ENCODE measurements around the gene SAYSD1. TPM values are rescaled to one million over a fixed set of nuclear protein-coding genes. Genes with fewer than 3 reads are reported as not detected.

Gene SAYSD1
- total and polyA plus RNA-seq, 2 of the 8 experiments (the other 6 are each of a cell fraction or from before 2014, with no cell fraction given) = 6.7 to 7.9 TPM

- H4K91ac ChIP-seq (replicated peaks; ENCODE audit: insufficient read length, low read length) = no peak overlapping the region
- peaks cover 0 to 2% of the 10 kb centered on the region in 2 experiments for H4K20me1 ChIP-seq (replicated peaks in 1 of 2; ENCODE audit: control insufficient read depth in 1 of 2, insufficient read depth in 2 of 2, low read length in 2 of 2)
- FAIRE-seq = no peak
- no peak overlapping the region for H3K56ac ChIP-seq (replicated peaks; ENCODE audit: insufficient read length, low read depth, low read length)
- H3K36me3 ChIP-seq (ENCODE audit: control insufficient read depth in 2 of 4, insufficient read depth in 4 of 4, low read length in 3 of 4) = peaks cover 0 to 3% (median 2%) of the 10 kb centered on the region in 4 experiments; a peak in 2 of 8 replicates
- H2AK5ac ChIP-seq (ENCODE audit: low read depth, low read length) = no peak overlapping the region
- no peaks in the 10 kb centered on the region for H3K79me2 ChIP-seq (ENCODE audit: control insufficient read depth in 1 of 2, insufficient read depth in 2 of 2, low read length in 2 of 2)
- H2BK20ac ChIP-seq (ENCODE audit: low read length) = no peak overlapping the region
- no peak for DNase-seq (ENCODE audit: low read depth in 1 of 2, low spot score in 2 of 2)
- no peak overlapping the region for H4K5ac ChIP-seq (ENCODE audit: insufficient read length, low read depth, low read length)
- 78% methylated on average over 6 of the region's 6 CpGs; no CpG with 5 or more reads in 1 of the 2 experiments for WGBS, 2 experiments (ENCODE audit: extremely low coverage in 1 of 2, insufficient coverage in 1 of 2, insufficient read length in 1 of 2, insufficient replicate concordance in 2 of 2, low coverage in 1 of 2, low lambda C conversion rate in 2 of 2, missing lambda C conversion rate in 1 of 2)
- no peaks in the 10 kb centered on the region; the same call in 1 of the 2 replicates for H3K23me2 ChIP-seq (ENCODE audit: low read depth, low read length)
- CTCF ChIA-PET (ENCODE audit: partially characterized antibody) = interaction anchor here (0.6 to 5.1 kb wide), 6 partner anchors 29 to 46 kb away, joined by 3 to 28 read pairs (median 3); no protein-coding TSS in a partner anchor
- no peak overlapping the region for H2BK12ac ChIP-seq (ENCODE audit: low read depth, low read length)
- no peak overlapping the region for H3K23ac ChIP-seq (ENCODE audit: insufficient read length)
- H3K4me2 ChIP-seq (ENCODE audit: insufficient read depth in 1 of 2, low read depth in 2 of 2, low read length in 2 of 2) = no peak overlapping the region
- no peak overlapping the region for H3K4me3 ChIP-seq (ENCODE audit: extremely low read depth in 1 of 4, insufficient read depth in 2 of 4, low read depth in 3 of 4, low read length in 4 of 4)
- no peak overlapping the region for H3K9ac ChIP-seq (replicated peaks in 1 of 4; ENCODE audit: extremely low read depth in 1 of 4, low read depth in 3 of 4, low read length in 3 of 4)
- no peak overlapping the region for H3K14ac ChIP-seq (ENCODE audit: insufficient read length)
- H3K27me3 ChIP-seq (replicated peaks in 1 of 4; ENCODE audit: control insufficient read depth in 3 of 4, extremely low read depth in 1 of 4, insufficient read depth in 3 of 4, low read length in 3 of 4) = no peaks in the 10 kb centered on the region
- H3K18ac ChIP-seq (ENCODE audit: extremely low read depth, low read length) = no peak overlapping the region
- no peak overlapping the region for H2BK15ac ChIP-seq (ENCODE audit: low read length)
- H2BK5ac ChIP-seq (ENCODE audit: low read depth, low read length) = no peak overlapping the region
- H2AFZ ChIP-seq (ENCODE audit: low read length) = no peak overlapping the region
- H3K79me1 ChIP-seq (ENCODE audit: low read depth, low read length) = no peaks in the 10 kb centered on the region
- 0 out of 2 replicates have a peak overlapping the region, but pooled peaks have one; percentile 3 for H4K8ac ChIP-seq (ENCODE audit: extremely low read depth, insufficient read depth, low read length)
- H3K4me1 ChIP-seq (replicated peaks in 1 of 4; ENCODE audit: control insufficient read depth in 3 of 4, insufficient read depth in 4 of 4, low read length in 3 of 4) = peaks cover 0 to 13% (median under 1%) of the 10 kb centered on the region in 4 experiments; a peak in 4 of 7 replicates
- H3K27ac ChIP-seq (ENCODE audit: low read depth, low read length) = no peak overlapping the region
- no peak overlapping the region for H3K4ac ChIP-seq (replicated peaks; ENCODE audit: insufficient read length, low read depth, low read length)
- H2BK120ac ChIP-seq (replicated peaks; ENCODE audit: low read depth, low read length) = no peak overlapping the region
- POLR2A ChIA-PET (ENCODE audit: partially characterized antibody) = interaction anchor here (0.6 to 1.5 kb wide), 2 partner anchors 18 to 119 kb away, joined by 3 to 4 read pairs; no protein-coding TSS in a partner anchor
- H3K9me3 ChIP-seq (ENCODE audit: insufficient read depth in 2 of 2, low read depth in 1 of 2, low read length in 1 of 2) = no peaks in the 10 kb centered on the region
- no peak for TF ChIP-seq SIX5 (IDR thresholded peaks at IDR 0.05; ENCODE audit: low read depth, low read length)
- TF ChIP-seq RNF2 (IDR thresholded peaks at IDR 0.05; ENCODE audit: borderline replicate concordance, low read depth, low read length, missing control alignments, poor library complexity, severe bottlenecking) = no peak
- no peak for TF ChIP-seq BRCA1 (IDR thresholded peaks at IDR 0.05; ENCODE audit: low read depth, low read length)
- TF ChIP-seq NRF1 (IDR thresholded peaks at IDR 0.05; ENCODE audit: low read depth, low read length) = no peak
- no peak for TF ChIP-seq KDM4A (IDR thresholded peaks at IDR 0.05; ENCODE audit: low read depth, low read length, severe bottlenecking)
- no peak for TF ChIP-seq USF2 (IDR thresholded peaks at IDR 0.05; ENCODE audit: low read length)
- no peak for TF ChIP-seq GTF2F1 (IDR thresholded peaks at IDR 0.05; ENCODE audit: borderline replicate concordance, low read depth, low read length)
- no peak for TF ChIP-seq YY1 (IDR thresholded peaks at IDR 0.05; ENCODE audit: low read depth, low read length)
- TF ChIP-seq ATF2 (IDR thresholded peaks at IDR 0.05; ENCODE audit: low read length) = no peak
Measured at GRCh38 chr6:39058471-39059147, 56.4 kb downstream of the SAYSD1 start.

All from H1 (cell line).